ENCODE results near the gene SDR42E2. TPM values are rescaled to one million over a fixed set of nuclear protein-coding genes. Genes with fewer than 3 reads are reported as not detected.

SDR42E2 gene
- total and polyA plus RNA-seq, 2 donors (not counting 1 experiment from before 2014, with no cell fraction given): 0.12 to 0.62 TPM

DNA sequence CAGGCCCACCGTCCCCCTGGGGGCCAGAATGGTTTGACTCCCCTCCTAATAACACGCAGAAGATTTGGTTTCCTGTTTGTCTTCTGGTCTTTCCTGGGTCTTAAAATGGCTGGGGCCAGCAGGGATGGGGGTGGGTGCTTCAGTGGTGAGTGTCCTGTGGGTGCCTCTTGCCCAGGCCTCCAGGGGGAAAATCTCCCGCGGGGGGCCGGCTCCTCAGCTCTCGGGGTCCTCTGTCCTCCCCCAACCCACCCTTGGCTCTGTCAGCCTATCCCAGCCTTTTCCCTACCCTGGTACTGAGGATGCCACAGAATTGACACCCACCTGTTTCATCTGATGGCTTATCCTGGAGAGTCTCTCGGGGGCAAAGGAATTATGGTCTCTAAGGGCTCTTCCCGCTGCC is 23.8 kb upstream of the SDR42E2 start:
- Histone ChIP-seq H3K27ac (ENCODE audit: low read length in 2 of 2) (no peak overlapping the region), H3K27me3 (replicated peaks in 1 of 4; ENCODE audit: control extremely low read depth in 1 of 4, control insufficient read depth in 3 of 4, insufficient read depth in 4 of 4, low read length in 3 of 4) (peaks cover 0 to 7% (median 0%) of the 10 kb centered on the region in 4 experiments), H3K36me3 (replicated peaks in 1 of 2; ENCODE audit: control extremely low read depth in 1 of 2, control insufficient read depth in 1 of 2, extremely low read depth in 1 of 2, insufficient read depth in 2 of 2, low read length in 1 of 2) (no peaks in the 10 kb centered on the region), H4K20me1 (ENCODE audit: control insufficient read depth, insufficient read depth, low read length, poor library complexity, severe bottlenecking) (no peaks in the 10 kb centered on the region), H3K79me2 (ENCODE audit: control insufficient read depth, insufficient read depth, low read length) (no peaks in the 10 kb centered on the region), H3K4me3 (ENCODE audit: control extremely low read depth in 1 of 5, extremely low read depth in 1 of 5, insufficient read depth in 1 of 5, low read depth in 2 of 5, low read length in 4 of 5) (no peak overlapping the region), H3K4me1 (ENCODE audit: control insufficient read depth in 2 of 2, insufficient read depth in 2 of 2, low read length in 2 of 2) (no peaks in the 10 kb centered on the region), H2AFZ (ENCODE audit: insufficient read depth, low read depth, low read length, poor library complexity, severe bottlenecking) (no peak overlapping the region), H3K9ac (ENCODE audit: low read length) (no peak overlapping the region), H3K4me2 (replicated peaks; ENCODE audit: low read depth, low read length, poor library complexity, severe bottlenecking) (no peak overlapping the region), H3K9me3 (ENCODE audit: control extremely low read depth in 1 of 3, control insufficient read depth in 2 of 3, insufficient read depth in 1 of 3, low read length in 2 of 3) (no peaks in the 10 kb centered on the region)
- Mint-ChIP-seq H3K27ac (no peak overlapping the region), H3K27me3 (peaks cover 15% of the 10 kb centered on the region), H3K9me3 (ENCODE audit: insufficient read depth) (no peaks in the 10 kb centered on the region), H3K4me1 (no peaks in the 10 kb centered on the region), H3K4me3 (no peak overlapping the region)
- no peak for ATAC-seq (ENCODE audit: low read depth)
- TF ChIP-seq, protein P1, sequence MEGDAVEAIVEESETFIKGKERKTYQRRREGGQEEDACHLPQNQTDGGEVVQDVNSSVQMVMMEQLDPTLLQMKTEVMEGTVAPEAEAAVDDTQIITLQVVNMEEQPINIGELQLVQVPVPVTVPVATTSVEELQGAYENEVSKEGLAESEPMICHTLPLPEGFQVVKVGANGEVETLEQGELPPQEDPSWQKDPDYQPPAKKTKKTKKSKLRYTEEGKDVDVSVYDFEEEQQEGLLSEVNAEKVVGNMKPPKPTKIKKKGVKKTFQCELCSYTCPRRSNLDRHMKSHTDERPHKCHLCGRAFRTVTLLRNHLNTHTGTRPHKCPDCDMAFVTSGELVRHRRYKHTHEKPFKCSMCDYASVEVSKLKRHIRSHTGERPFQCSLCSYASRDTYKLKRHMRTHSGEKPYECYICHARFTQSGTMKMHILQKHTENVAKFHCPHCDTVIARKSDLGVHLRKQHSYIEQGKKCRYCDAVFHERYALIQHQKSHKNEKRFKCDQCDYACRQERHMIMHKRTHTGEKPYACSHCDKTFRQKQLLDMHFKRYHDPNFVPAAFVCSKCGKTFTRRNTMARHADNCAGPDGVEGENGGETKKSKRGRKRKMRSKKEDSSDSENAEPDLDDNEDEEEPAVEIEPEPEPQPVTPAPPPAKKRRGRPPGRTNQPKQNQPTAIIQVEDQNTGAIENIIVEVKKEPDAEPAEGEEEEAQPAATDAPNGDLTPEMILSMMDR (IDR thresholded peaks at IDR 0.05): no peak
- no peak for TF ChIP-seq EZH2 (IDR thresholded peaks at IDR 0.05; ENCODE audit: borderline replicate concordance, insufficient read depth, low read depth, low read length, poor library complexity, severe bottlenecking)
- no peak for DNase-seq
- ChIA-PET POLR2A (no interaction called here), CTCF (no interaction called here)
- intact Hi-C loops (cut with micrococcal nuclease): no loop called here
- WGBS (ENCODE audit: insufficient coverage): 86% methylated on average over 1 of the region's 8 CpGs

DNA sequence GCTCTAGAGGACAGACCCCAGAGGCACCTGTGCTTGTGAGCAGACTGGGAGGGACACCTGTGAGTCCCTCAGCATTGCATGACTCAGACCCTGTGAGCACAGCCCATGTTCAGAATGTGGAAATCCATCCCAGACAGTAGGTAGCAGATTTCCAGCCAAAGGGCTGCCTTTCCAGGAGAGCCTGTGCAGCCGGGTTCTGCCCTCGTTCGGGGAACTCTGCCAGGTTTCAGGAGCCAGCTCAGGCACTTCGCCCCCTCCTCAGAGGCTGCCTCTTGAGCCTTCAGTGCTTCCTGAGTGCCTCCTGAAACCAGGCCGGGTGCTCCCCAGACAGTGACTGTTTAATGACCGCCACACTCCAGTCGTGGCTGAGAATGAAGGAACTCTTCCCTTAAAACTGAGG is 23.3 kb upstream of the SDR42E2 start:
- H3K9me3 ChIP-seq (ENCODE audit: control extremely low read depth in 1 of 3, control insufficient read depth in 2 of 3, insufficient read depth in 1 of 3, low read length in 2 of 3): no peaks in the 10 kb centered on the region
- no peak overlapping the region for H3K27ac ChIP-seq (ENCODE audit: low read length in 2 of 2)
- H3K27ac Mint-ChIP-seq: no peak overlapping the region
- H3K4me2 ChIP-seq (replicated peaks; ENCODE audit: low read depth, low read length, poor library complexity, severe bottlenecking): no peak overlapping the region
- H3K36me3 ChIP-seq (replicated peaks in 1 of 2; ENCODE audit: control extremely low read depth in 1 of 2, control insufficient read depth in 1 of 2, extremely low read depth in 1 of 2, insufficient read depth in 2 of 2, low read length in 1 of 2): no peaks in the 10 kb centered on the region
- TF ChIP-seq, protein P1 (IDR thresholded peaks at IDR 0.05): no peak
- TF ChIP-seq EZH2 (IDR thresholded peaks at IDR 0.05; ENCODE audit: borderline replicate concordance, insufficient read depth, low read depth, low read length, poor library complexity, severe bottlenecking): no peak
- no peak overlapping the region for H3K4me3 ChIP-seq (ENCODE audit: control extremely low read depth in 1 of 5, extremely low read depth in 1 of 5, insufficient read depth in 1 of 5, low read depth in 2 of 5, low read length in 4 of 5)
- no peaks in the 10 kb centered on the region for H4K20me1 ChIP-seq (ENCODE audit: control insufficient read depth, insufficient read depth, low read length, poor library complexity, severe bottlenecking)
- H3K27me3 Mint-ChIP-seq: peaks cover 15% of the 10 kb centered on the region
- ChIA-PET CTCF (no interaction called here), POLR2A (no interaction called here)
- H3K79me2 ChIP-seq (ENCODE audit: control insufficient read depth, insufficient read depth, low read length): no peaks in the 10 kb centered on the region
- peaks cover 0 to 9% (median 0%) of the 10 kb centered on the region in 4 experiments for H3K27me3 ChIP-seq (replicated peaks in 1 of 4; ENCODE audit: control extremely low read depth in 1 of 4, control insufficient read depth in 3 of 4, insufficient read depth in 4 of 4, low read length in 3 of 4)
- intact Hi-C loops (cut with micrococcal nuclease): no loop called here
- H2AFZ ChIP-seq (ENCODE audit: insufficient read depth, low read depth, low read length, poor library complexity, severe bottlenecking): no peak overlapping the region
- no peak overlapping the region for H3K4me3 Mint-ChIP-seq
- no peaks in the 10 kb centered on the region for H3K4me1 Mint-ChIP-seq
- DNase-seq (no peak), ATAC-seq (ENCODE audit: low read depth) (no peak)
- no peaks in the 10 kb centered on the region for H3K4me1 ChIP-seq (ENCODE audit: control insufficient read depth in 2 of 2, insufficient read depth in 2 of 2, low read length in 2 of 2)
- 91% methylated on average over 7 of the region's 7 CpGs for WGBS (ENCODE audit: insufficient coverage)
- no peaks in the 10 kb centered on the region for H3K9me3 Mint-ChIP-seq (ENCODE audit: insufficient read depth)
- no peak overlapping the region for H3K9ac ChIP-seq (ENCODE audit: low read length)
